WTC11 (cell line): ENCODE data around the gene RELCH. TPM values are rescaled to one million over a fixed set of nuclear protein-coding genes. Genes with fewer than 3 reads are reported as not detected.

Experiments
- ATAC-seq: fragments of 200-7000 bp; cut with Tn5 transposase; 2 replicates; pipeline ENCODE4 v1.10.0; 2021; ENCODE audit warnings: mild to moderate bottlenecking, moderate library complexity
- CTCF ChIA-PET: fragments of 300-600 bp; sonication (Branson Sonifier 250); formaldehyde crosslinking; loops from one replicate; lab custom pipeline; 2021; ENCODE audit warnings: antibody characterized with exemption; lab: Charles Lee
- POLR2A ChIA-PET: fragments of 350-600 bp; sonication (Branson Sonifier 250); formaldehyde crosslinking; loops from one replicate; lab custom pipeline; 2021; ENCODE audit warnings: antibody characterized with exemption; lab: Charles Lee
- DNase-seq: peaks from one replicate; pipeline ENCODE4 v3.0.0; 2021; ENCODE audit warnings: low spot score
- H3K27ac Mint-ChIP-seq: 2 replicates; pipeline ENCODE4 v1.8.0; 2021; ENCODE audit warnings: mixed read lengths
- H3K27me3 Mint-ChIP-seq: 2 replicates; pipeline ENCODE4 v1.8.0; 2021; ENCODE audit warnings: low read depth, mild to moderate bottlenecking, moderate library complexity, mixed read lengths
- H3K36me3 Mint-ChIP-seq: 2 replicates; pipeline ENCODE4 v1.8.0; 2021; ENCODE audit warnings: mixed read lengths
- H3K4me1 Mint-ChIP-seq: 2 replicates; pipeline ENCODE4 v1.8.0; 2022; ENCODE audit warnings: mixed read lengths
- H3K4me3 Mint-ChIP-seq: 2 replicates; pipeline ENCODE4 v1.8.0; 2021; ENCODE audit warnings: mild to moderate bottlenecking, moderate library complexity, mixed read lengths
- H3K9me3 Mint-ChIP-seq: 2 replicates; pipeline ENCODE4 v1.8.0; 2021; ENCODE audit warnings: mixed read lengths
- ATF2 ChIP-seq: sonication (generic); formaldehyde crosslinking; IDR thresholded peaks from 2 replicates; pipeline ENCODE4 v1.8.1; 2022; ENCODE audit warnings: low read depth, missing genetic modification reagents, borderline replicate concordance
- CBFB ChIP-seq: sonication (generic); formaldehyde crosslinking; IDR thresholded peaks from 2 replicates; pipeline ENCODE4 v1.8.1; 2022; ENCODE audit warnings: mild to moderate bottlenecking, low read depth, missing genetic modification reagents
- CTCF ChIP-seq: fragments of 200-600 bp; IDR thresholded peaks from 2 replicates; pipeline ENCODE4 v1.8.0; 2022; ENCODE audit warnings: antibody characterized with exemption
- FOXP1 ChIP-seq: sonication (generic); formaldehyde crosslinking; IDR thresholded peaks from 2 replicates; pipeline ENCODE4 v1.8.0; 2022; ENCODE audit warnings: missing genetic modification reagents, mild to moderate bottlenecking, moderate library complexity, borderline replicate concordance
- GABPB1 ChIP-seq: sonication (generic); formaldehyde crosslinking; IDR thresholded peaks from 2 replicates; pipeline ENCODE4 v1.8.1; 2023; ENCODE audit warnings: mild to moderate bottlenecking, missing genetic modification reagents
- GRHL2 ChIP-seq: fragments of 250-450 bp; sonication (Bioruptor Pico); IDR thresholded peaks from 2 replicates; pipeline ENCODE4 v1.8.0; 2022; ENCODE audit warnings: mild to moderate bottlenecking, moderate library complexity; ENCODE audit not compliant: insufficient replicate concordance, severe bottlenecking
- GTF2I ChIP-seq: fragments of 250-450 bp; sonication (Bioruptor Pico); conservative IDR thresholded peaks from 2 replicates; pipeline ENCODE4 v1.4.0; 2021; ENCODE audit warnings: mild to moderate bottlenecking
- JAZF1 ChIP-seq: fragments of 250-450 bp; sonication (Bioruptor Pico); IDR thresholded peaks from 2 replicates; pipeline ENCODE4 v1.9.0; 2021; ENCODE audit warnings: moderate library complexity, mild to moderate bottlenecking, inconsistent platforms
- MYBL2 ChIP-seq: sonication (generic); formaldehyde crosslinking; IDR thresholded peaks from 2 replicates; pipeline ENCODE4 v1.8.1; 2023; ENCODE audit warnings: mild to moderate bottlenecking, moderate library complexity, missing genetic modification reagents
- NR1H2 ChIP-seq: sonication (generic); formaldehyde crosslinking; IDR thresholded peaks from 2 replicates; pipeline ENCODE4 v1.9.0; 2021; ENCODE audit warnings: mild to moderate bottlenecking, moderate library complexity, missing genetic modification reagents
- OVOL2 ChIP-seq: fragments of 250-450 bp; sonication (Bioruptor Pico); IDR thresholded peaks from 2 replicates; pipeline ENCODE4 v1.9.0; 2021; ENCODE audit warnings: mild to moderate bottlenecking, borderline replicate concordance
- SOX15 ChIP-seq: fragments of 250-450 bp; sonication (Bioruptor Pico); IDR thresholded peaks from 2 replicates; pipeline ENCODE4 v1.9.0; 2021; ENCODE audit warnings: mild to moderate bottlenecking
- SP1 ChIP-seq: sonication (generic); formaldehyde crosslinking; conservative IDR thresholded peaks from 2 replicates; pipeline ENCODE4 v1.8.1; 2022; ENCODE audit warnings: missing genetic modification reagents
- STAT6 ChIP-seq: sonication (generic); formaldehyde crosslinking; conservative IDR thresholded peaks from 2 replicates; pipeline ENCODE4 v1.8.1; 2023; ENCODE audit warnings: mild to moderate bottlenecking, low read depth, missing genetic modification reagents, moderate library complexity
- TCF7 ChIP-seq: sonication (generic); formaldehyde crosslinking; IDR thresholded peaks from 2 replicates; pipeline ENCODE4 v1.8.0; 2022; ENCODE audit warnings: mild to moderate bottlenecking, low read depth, missing genetic modification reagents, moderate library complexity
- TEAD1 ChIP-seq: sonication (generic); formaldehyde crosslinking; IDR thresholded peaks from 2 replicates; pipeline ENCODE4 v1.8.0; 2022; ENCODE audit warnings: mild to moderate bottlenecking, missing genetic modification reagents
- ZNF219 ChIP-seq: sonication (generic); formaldehyde crosslinking; IDR thresholded peaks from 2 replicates; pipeline ENCODE4 v1.8.0; 2023; ENCODE audit warnings: missing genetic modification reagents, mild to moderate bottlenecking, borderline replicate concordance
- ZNF396 ChIP-seq: fragments of 250-450 bp; sonication (Bioruptor Pico); IDR thresholded peaks from 2 replicates; pipeline ENCODE4 v1.8.0; 2021; ENCODE audit warnings: mild to moderate bottlenecking, moderate library complexity, borderline replicate concordance
- total RNA-seq: library from RNA; stranded (reverse); gene quantifications from 3 replicates; pipeline ENCODE4 v1.2.3, GENCODE V29; 2021
- TF ChIP-seq, protein P1 (sequence below): fragments of 250-450 bp; sonication (Bioruptor Pico); IDR thresholded peaks from 2 replicates; pipeline ENCODE4 v1.9.0; 2021; ENCODE audit warnings: mild to moderate bottlenecking, borderline replicate concordance
- TF ChIP-seq, protein P2 (sequence below): fragments of 250-450 bp; sonication (Bioruptor Pico); IDR thresholded peaks from 2 replicates; pipeline ENCODE4 v1.9.0; 2021; ENCODE audit warnings: moderate library complexity, mild to moderate bottlenecking, inconsistent platforms, borderline replicate concordance
- TF ChIP-seq, protein P3 (sequence below): sonication (generic); formaldehyde crosslinking; IDR thresholded peaks from 2 replicates; pipeline ENCODE4 v1.8.1; 2023; ENCODE audit warnings: mild to moderate bottlenecking, moderate library complexity, missing genetic modification reagents

Gene RELCH
- total RNA-seq, 1 experiment from 2014 or later: 30.2 TPM

DNA sequence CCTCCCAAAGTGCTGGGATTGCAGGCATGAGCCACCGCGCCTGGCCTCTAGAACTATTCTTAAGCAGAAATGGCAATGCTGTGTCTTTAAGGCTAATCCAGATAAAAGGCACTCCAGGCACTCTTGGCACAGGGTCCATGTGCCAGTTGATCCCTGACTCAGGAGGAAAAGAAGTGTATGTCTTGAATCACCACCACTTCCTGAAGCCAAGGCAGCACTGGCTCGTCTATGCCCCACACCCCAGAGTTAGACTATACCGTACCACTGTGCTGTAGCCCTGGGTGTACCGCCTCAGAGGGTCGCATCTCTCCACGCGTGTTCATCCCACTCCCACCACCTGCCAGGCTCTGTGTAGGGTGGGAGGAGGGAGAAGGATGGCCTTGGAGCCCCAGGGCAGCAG is 147.1 kb downstream of the RELCH start (continued):
- no peak for TF ChIP-seq ATF2 (CRISPR knock-in tag)
- no peak for TF ChIP-seq CTCF
- no peak for TF ChIP-seq TCF7 (CRISPR knock-in tag)
- TF ChIP-seq STAT6 (CRISPR knock-in tag): no peak
- no peak for TF ChIP-seq ZNF219 (CRISPR knock-in tag)

DNA sequence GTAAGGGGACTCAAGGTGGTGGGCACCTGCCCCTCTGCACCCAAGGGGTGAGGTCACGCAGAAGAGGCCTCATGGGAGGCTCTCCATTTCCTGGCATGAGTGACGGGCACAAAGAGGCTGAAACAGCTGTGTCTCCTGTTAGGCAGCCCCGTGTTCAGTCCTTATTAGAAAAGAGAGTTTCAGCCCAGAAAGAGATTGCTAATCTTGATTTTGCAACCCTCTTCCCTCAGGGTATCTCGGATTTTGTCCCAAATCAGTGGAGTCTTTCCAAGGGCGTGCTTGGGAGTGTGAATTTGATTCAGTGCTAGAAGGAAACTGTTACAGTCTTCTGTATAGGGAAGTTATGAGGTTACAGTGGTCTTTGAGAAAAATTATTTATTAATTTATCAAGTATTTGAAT is 148.4 kb downstream of the RELCH start:
- POLR2A ChIA-PET: no interaction called here
- Mint-ChIP-seq H3K4me3 (no peak overlapping the region), H3K27me3 (no peaks in the 10 kb centered on the region; the same call in none of the 2 replicates), H3K9me3 (no peaks in the 10 kb centered on the region), H3K27ac (no peak overlapping the region), H3K36me3 (no peaks in the 10 kb centered on the region), H3K4me1 (peaks cover 35% of the 10 kb centered on the region)
- no peak for ATAC-seq
- no peak for DNase-seq
- CTCF ChIA-PET: no interaction called here
- TF ChIP-seq, protein P1, sequence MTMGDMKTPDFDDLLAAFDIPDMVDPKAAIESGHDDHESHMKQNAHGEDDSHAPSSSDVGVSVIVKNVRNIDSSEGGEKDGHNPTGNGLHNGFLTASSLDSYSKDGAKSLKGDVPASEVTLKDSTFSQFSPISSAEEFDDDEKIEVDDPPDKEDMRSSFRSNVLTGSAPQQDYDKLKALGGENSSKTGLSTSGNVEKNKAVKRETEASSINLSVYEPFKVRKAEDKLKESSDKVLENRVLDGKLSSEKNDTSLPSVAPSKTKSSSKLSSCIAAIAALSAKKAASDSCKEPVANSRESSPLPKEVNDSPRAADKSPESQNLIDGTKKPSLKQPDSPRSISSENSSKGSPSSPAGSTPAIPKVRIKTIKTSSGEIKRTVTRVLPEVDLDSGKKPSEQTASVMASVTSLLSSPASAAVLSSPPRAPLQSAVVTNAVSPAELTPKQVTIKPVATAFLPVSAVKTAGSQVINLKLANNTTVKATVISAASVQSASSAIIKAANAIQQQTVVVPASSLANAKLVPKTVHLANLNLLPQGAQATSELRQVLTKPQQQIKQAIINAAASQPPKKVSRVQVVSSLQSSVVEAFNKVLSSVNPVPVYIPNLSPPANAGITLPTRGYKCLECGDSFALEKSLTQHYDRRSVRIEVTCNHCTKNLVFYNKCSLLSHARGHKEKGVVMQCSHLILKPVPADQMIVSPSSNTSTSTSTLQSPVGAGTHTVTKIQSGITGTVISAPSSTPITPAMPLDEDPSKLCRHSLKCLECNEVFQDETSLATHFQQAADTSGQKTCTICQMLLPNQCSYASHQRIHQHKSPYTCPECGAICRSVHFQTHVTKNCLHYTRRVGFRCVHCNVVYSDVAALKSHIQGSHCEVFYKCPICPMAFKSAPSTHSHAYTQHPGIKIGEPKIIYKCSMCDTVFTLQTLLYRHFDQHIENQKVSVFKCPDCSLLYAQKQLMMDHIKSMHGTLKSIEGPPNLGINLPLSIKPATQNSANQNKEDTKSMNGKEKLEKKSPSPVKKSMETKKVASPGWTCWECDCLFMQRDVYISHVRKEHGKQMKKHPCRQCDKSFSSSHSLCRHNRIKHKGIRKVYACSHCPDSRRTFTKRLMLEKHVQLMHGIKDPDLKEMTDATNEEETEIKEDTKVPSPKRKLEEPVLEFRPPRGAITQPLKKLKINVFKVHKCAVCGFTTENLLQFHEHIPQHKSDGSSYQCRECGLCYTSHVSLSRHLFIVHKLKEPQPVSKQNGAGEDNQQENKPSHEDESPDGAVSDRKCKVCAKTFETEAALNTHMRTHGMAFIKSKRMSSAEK (CRISPR knock-in tag): no peak
- no peak for TF ChIP-seq GTF2I
- TF ChIP-seq, protein P2, sequence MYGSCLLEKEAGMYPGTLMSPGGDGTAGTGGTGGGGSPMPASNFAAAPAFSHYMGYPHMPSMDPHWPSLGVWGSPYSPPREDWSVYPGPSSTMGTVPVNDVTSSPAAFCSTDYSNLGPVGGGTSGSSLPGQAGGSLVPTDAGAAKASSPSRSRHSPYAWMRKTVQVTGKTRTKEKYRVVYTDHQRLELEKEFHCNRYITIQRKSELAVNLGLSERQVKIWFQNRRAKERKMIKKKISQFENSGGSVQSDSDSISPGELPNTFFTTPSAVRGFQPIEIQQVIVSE (CRISPR knock-in tag): no peak
- TF ChIP-seq, protein P3, sequence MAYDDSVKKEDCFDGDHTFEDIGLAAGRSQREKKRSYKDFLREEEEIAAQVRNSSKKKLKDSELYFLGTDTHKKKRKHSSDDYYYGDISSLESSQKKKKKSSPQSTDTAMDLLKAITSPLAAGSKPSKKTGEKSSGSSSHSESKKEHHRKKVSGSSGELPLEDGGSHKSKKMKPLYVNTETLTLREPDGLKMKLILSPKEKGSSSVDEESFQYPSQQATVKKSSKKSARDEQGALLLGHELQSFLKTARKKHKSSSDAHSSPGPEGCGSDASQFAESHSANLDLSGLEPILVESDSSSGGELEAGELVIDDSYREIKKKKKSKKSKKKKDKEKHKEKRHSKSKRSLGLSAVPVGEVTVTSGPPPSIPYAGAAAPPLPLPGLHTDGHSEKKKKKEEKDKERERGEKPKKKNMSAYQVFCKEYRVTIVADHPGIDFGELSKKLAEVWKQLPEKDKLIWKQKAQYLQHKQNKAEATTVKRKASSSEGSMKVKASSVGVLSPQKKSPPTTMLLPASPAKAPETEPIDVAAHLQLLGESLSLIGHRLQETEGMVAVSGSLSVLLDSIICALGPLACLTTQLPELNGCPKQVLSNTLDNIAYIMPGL (CRISPR knock-in tag): no peak
- TF ChIP-seq TEAD1 (CRISPR knock-in tag): no peak
- TF ChIP-seq FOXP1 (CRISPR knock-in tag): no peak
- TF ChIP-seq GRHL2: no peak
- TF ChIP-seq GABPB1: no peak
- no peak for TF ChIP-seq MYBL2
- TF ChIP-seq JAZF1 (CRISPR knock-in tag): no peak
- TF ChIP-seq NR1H2 (CRISPR knock-in tag): no peak
- TF ChIP-seq CBFB: no peak
- no peak for TF ChIP-seq ATF2 (CRISPR knock-in tag)
- no peak for TF ChIP-seq ZNF396 (CRISPR knock-in tag)
- no peak for TF ChIP-seq SP1
- no peak for TF ChIP-seq SOX15 (CRISPR knock-in tag)
- TF ChIP-seq OVOL2 (CRISPR knock-in tag): no peak
